Measurements from ENCODE around the gene MED20. TPM values are rescaled to one million over a fixed set of nuclear protein-coding genes. Genes with fewer than 3 reads are reported as not detected.

MED20 gene, protein sequence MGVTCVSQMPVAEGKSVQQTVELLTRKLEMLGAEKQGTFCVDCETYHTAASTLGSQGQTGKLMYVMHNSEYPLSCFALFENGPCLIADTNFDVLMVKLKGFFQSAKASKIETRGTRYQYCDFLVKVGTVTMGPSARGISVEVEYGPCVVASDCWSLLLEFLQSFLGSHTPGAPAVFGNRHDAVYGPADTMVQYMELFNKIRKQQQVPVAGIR
- 10 to 100 TPM in 4 of 5 donors, 1 to 10 TPM in 1; 1.2 to 34.4 (median 18.8) TPM for total RNA-seq
- polyA plus RNA-seq, result 1 to 10 TPM; 6.1 to 9.8 (median 7.2) TPM
- long read RNA-seq, donor 1, partial matches to known transcripts, result 0 of 4 reads
- long read RNA-seq, donor 1, other reads (novel, unspliced or antisense), result 0 of 4 reads
- long read RNA-seq, donor 2, transcript MED20-201 (4 exons, 2,438 nt), result major isoform, 8 of 8 reads
- long read RNA-seq, donor 2, partial matches to known transcripts, result 0 of 8 reads
- long read RNA-seq, donor 2, other reads (novel, unspliced or antisense), result 0 of 8 reads
- long read RNA-seq, donor 3, partial matches to known transcripts, result 0 of 3 reads
- long read RNA-seq, donor 3, other reads (novel, unspliced or antisense), result 0 of 3 reads
- long read RNA-seq, donor 4, partial matches to known transcripts, result 0 of 1 reads
- long read RNA-seq, donor 4, other reads (novel, unspliced or antisense), result 0 of 1 reads
- long read RNA-seq, donor 5, transcript MED20-201 (4 exons, 2,438 nt), result major isoform, 8 of 26 reads
- long read RNA-seq, donor 5, partial matches to known transcripts, result 13 of 26 reads
- long read RNA-seq, donor 5, other reads (novel, unspliced or antisense), result 5 of 26 reads
- long read RNA-seq, donor 6, transcript MED20-201 (4 exons, 2,438 nt), result major isoform, 12 of 14 reads
- long read RNA-seq, donor 6, partial matches to known transcripts, result 0 of 14 reads
- long read RNA-seq, donor 6, other reads (novel, unspliced or antisense), result 0 of 14 reads
- long read RNA-seq, donor 7, transcript MED20-201 (4 exons, 2,438 nt), result major isoform, 9 of 10 reads
- long read RNA-seq, donor 7, partial matches to known transcripts, result 0 of 10 reads
- long read RNA-seq, donor 7, other reads (novel, unspliced or antisense), result 0 of 10 reads
- long read RNA-seq, donor 8, partial matches to known transcripts, result 0 of 5 reads
- long read RNA-seq, donor 8, other reads (novel, unspliced or antisense), result 0 of 5 reads
- long read RNA-seq, donor 9, partial matches to known transcripts, result 0 of 6 reads
- long read RNA-seq, donor 9, other reads (novel, unspliced or antisense), result 0 of 6 reads
- long read RNA-seq, donor 10, partial matches to known transcripts, result 0 of 4 reads
- long read RNA-seq, donor 10, other reads (novel, unspliced or antisense), result 0 of 4 reads

DNA sequence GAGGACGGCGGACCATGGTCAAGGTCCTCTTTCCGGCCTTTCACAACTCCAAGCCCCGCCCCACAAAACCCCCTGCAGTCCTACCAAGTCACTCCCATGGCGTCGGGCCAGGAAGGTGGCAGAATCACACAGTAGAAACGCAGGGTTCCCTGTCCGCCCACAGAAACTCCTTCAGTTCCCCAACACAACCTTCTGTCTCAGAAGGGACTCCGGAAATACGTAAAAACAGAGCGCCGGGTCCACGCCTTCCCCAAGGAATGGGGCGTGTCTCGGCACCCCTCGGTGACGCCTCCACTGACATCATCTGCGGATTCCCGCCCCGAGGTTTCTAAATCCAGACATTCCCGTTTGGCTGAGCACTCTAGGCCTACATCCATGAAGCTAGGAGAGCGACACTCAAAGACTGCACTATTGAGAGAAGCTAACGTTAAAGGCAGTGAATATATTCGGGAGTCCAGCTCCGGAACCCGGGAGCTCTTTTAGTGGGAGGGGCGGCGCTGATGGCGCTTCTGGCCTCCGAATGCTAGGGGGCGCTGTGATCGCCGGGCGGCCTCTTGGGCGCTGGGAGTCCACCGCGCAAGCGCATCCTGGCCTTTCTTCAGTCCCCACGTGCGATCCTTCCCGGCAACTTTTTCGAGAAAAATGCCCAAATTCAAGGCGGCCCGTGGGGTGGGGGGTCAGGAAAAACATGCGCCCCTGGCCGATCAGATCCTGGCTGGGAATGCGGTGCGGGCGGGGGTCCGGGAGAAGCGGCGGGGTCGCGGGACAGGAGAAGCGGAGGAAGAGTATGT lies at the start of gene MED20, which contains the start of gene BYSL:
Gene MED20 (minus strand): TSS at position 219 of the 791 bp plus-strand sequence. CDS start 121 bp downstream, at position 98.
Gene BYSL (plus strand): TSS at position 579 of the 791 bp plus-strand sequence. CDS start 64 bp downstream, at position 643.
- no peaks in the 10 kb centered on the region for H3K27me3 ChIP-seq
- intact Hi-C loops (cut with DNase I; ENCODE audit: low total_unique reads), result no loop called here
- no peaks in the 10 kb centered on the region for H3K9me3 ChIP-seq
- DNase-seq, result peak; percentile 94 to 98
- H3K36me3 ChIP-seq, result peaks cover 0 to 27% (median 14%) of the 10 kb centered on the region in 4 donors
- peaks cover 30 to 64% (median 45%) of the 10 kb centered on the region in 4 donors for H3K4me1 ChIP-seq
- peak within 1 kb of the TSS; percentile 93 to 99 (median 99) for H3K27ac ChIP-seq
- WGBS, 5 donors, result 0 to 1% (median 0%) methylated on average over 46 to 55 of the region's 55 CpGs
- H3K4me3 ChIP-seq, result peak within 1 kb of the TSS; percentile 72 to 97 (median 91)
- TF ChIP-seq POLR2A (IDR thresholded peaks at IDR 0.05), result peak in 2 of 4 donors; percentile 23 to 61
- peak; percentile 84 to 92 (median 86) for TF ChIP-seq POLR2AphosphoS5 (IDR thresholded peaks at IDR 0.05)
- TF ChIP-seq EP300 (IDR thresholded peaks at IDR 0.05), result no peak
- TF ChIP-seq, protein P1, sequence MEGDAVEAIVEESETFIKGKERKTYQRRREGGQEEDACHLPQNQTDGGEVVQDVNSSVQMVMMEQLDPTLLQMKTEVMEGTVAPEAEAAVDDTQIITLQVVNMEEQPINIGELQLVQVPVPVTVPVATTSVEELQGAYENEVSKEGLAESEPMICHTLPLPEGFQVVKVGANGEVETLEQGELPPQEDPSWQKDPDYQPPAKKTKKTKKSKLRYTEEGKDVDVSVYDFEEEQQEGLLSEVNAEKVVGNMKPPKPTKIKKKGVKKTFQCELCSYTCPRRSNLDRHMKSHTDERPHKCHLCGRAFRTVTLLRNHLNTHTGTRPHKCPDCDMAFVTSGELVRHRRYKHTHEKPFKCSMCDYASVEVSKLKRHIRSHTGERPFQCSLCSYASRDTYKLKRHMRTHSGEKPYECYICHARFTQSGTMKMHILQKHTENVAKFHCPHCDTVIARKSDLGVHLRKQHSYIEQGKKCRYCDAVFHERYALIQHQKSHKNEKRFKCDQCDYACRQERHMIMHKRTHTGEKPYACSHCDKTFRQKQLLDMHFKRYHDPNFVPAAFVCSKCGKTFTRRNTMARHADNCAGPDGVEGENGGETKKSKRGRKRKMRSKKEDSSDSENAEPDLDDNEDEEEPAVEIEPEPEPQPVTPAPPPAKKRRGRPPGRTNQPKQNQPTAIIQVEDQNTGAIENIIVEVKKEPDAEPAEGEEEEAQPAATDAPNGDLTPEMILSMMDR (IDR thresholded peaks at IDR 0.05), result peak in 5 of 7 experiments; percentile 94 to 99 (median 98)

DNA sequence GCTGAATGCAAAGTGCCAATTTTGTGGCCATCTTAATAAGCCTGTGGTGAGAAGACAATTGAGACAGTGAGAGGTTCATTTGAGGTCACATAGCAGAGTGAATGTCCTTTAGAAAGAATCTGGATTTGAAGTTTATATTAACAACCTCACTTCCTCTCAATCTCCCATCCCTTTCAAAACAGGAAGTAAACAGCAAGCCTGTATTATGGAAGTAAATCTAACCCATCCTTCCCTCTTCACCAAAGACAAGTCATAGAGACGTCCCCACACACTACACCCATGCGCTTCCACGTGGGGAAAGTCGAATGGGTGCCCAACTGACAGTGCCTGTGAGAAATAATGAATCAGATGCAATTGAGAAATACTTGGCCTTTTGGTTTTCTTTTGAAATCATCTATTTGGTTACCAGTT lies 49.5 kb upstream of the MED20 start:
- no peak overlapping the region for H3K4me3 ChIP-seq
- intact Hi-C loops (cut with DNase I; ENCODE audit: low total_unique reads), result no loop called here
- no peak overlapping the region for H3K27ac ChIP-seq
- WGBS, 5 donors, result 48 to 67% (median 62%) methylated on average over 4 of the region's 4 CpGs
- H3K4me1 ChIP-seq, result peaks cover 0 to 43% (median 22%) of the 10 kb centered on the region in 4 donors
- peaks cover 0 to 3% (median under 1%) of the 10 kb centered on the region in 4 donors for H3K36me3 ChIP-seq
- no peaks in the 10 kb centered on the region for H3K9me3 ChIP-seq
- H3K27me3 ChIP-seq, result no peaks in the 10 kb centered on the region
- no peak for DNase-seq
- TF ChIP-seq POLR2A (IDR thresholded peaks at IDR 0.05) (no peak), POLR2AphosphoS5 (IDR thresholded peaks at IDR 0.05) (peak in 1 of 3 donors; percentile 23), EP300 (IDR thresholded peaks at IDR 0.05) (no peak)
- TF ChIP-seq, protein P1 (IDR thresholded peaks at IDR 0.05), result no peak

DNA sequence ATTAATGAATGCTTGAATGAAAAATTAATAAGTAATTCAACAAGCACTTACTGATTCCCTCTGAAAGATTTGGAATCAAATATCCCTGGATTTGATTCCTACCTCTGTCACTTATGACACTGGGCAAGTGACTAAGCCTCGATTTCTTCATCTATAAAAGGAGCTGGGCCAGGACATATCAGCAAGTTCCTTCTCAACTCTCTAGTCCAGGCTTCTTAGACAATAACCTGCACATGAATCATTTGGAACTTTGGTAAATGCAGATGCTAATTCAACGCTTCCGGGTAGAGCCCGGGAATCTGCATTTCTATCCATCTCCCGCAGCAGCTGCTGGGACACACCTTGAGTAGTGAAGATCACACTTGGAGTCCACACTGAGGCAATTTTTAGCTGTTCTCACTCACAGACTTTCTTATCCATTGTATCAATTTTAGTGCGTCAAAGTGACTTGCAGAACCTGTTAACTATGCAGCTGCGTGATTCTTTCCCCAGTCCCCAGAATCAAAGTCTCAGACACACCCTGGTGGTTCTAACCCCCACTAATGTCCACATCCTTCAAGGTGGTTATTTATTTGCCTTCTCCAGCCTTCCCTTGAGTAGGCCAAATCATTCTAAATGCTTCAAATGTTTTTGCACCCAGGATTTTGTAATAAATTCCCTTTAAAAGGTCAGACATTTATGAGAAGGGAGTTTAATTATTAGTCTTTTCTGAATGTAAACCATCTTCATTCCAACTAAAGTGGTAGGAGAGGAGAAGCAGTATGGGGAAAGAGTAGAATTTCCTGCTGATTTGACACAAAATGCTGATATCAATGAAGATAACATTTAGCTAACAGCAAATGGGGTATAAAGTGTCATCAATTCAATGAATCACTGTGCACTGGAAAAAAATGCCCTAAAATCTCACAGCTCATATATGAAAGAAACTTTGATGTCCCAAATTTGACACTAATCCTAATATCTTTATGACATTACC lies 46.7 kb upstream of the MED20 start:
- DNase-seq, result peak in 1 of 2 donors; percentile 80
- H3K4me1 ChIP-seq, result peaks cover 0 to 36% (median 15%) of the 10 kb centered on the region in 4 donors
- intact Hi-C loops (cut with DNase I; ENCODE audit: low total_unique reads), result no loop called here
- H3K27ac ChIP-seq, result no peak overlapping the region
- TF ChIP-seq, protein P1 (IDR thresholded peaks at IDR 0.05), result no peak
- TF ChIP-seq EP300 (IDR thresholded peaks at IDR 0.05), result no peak
- TF ChIP-seq POLR2A (IDR thresholded peaks at IDR 0.05), result no peak
- TF ChIP-seq POLR2AphosphoS5 (IDR thresholded peaks at IDR 0.05), result no peak
- 38 to 66% (median 54%) methylated on average over 7 of the region's 7 CpGs for WGBS, 5 donors
- H3K36me3 ChIP-seq, result peaks cover 0 to 9% (median 5%) of the 10 kb centered on the region in 4 donors
- H3K4me3 ChIP-seq, result no peak overlapping the region
- H3K9me3 ChIP-seq, result no peaks in the 10 kb centered on the region
- H3K27me3 ChIP-seq, result no peaks in the 10 kb centered on the region

All from stomach (tissue), 19 donors.